ENCODE results near the gene CTPS2.
A peak's percentile ranks its signal among the peaks of the same experiment; 100 is the strongest.

CTPS2 gene

GRCh38 chrX:16664074-16664473, 48.4 kb downstream of the CTPS2 start:
- H3K27ac Mint-ChIP-seq (ENCODE audit: low read depth): no peak overlapping the region
- no peaks in the 10 kb centered on the region for H3K4me1 Mint-ChIP-seq
- no peak overlapping the region for H3K4me3 Mint-ChIP-seq
- ATAC-seq (replicated peaks; ENCODE audit: extremely low read depth, poor library complexity, severe bottlenecking) (no peak), DNase-seq (ENCODE audit: low spot score in 2 of 2) (no peak)
- no peaks in the 10 kb centered on the region for H3K27me3 Mint-ChIP-seq
- H3K9me3 Mint-ChIP-seq: no peaks in the 10 kb centered on the region
- peaks cover 9% of the 10 kb centered on the region for H3K36me3 Mint-ChIP-seq (ENCODE audit: insufficient read depth)

GRCh38 chrX:16662402-16662801, 50.1 kb downstream of the CTPS2 start:
- no peaks in the 10 kb centered on the region for H3K27me3 Mint-ChIP-seq
- no peaks in the 10 kb centered on the region for H3K9me3 Mint-ChIP-seq
- ATAC-seq (replicated peaks; ENCODE audit: extremely low read depth, poor library complexity, severe bottlenecking) (no peak), DNase-seq (ENCODE audit: low spot score in 2 of 2) (no peak)
- H3K4me1 Mint-ChIP-seq: no peaks in the 10 kb centered on the region
- H3K36me3 Mint-ChIP-seq (ENCODE audit: insufficient read depth): peaks cover 11% of the 10 kb centered on the region
- no peak overlapping the region for H3K27ac Mint-ChIP-seq (ENCODE audit: low read depth)
- no peak overlapping the region for H3K4me3 Mint-ChIP-seq

- Mint-ChIP-seq H3K27me3 (no peaks in the 10 kb centered on the region), H3K4me1 (no peaks in the 10 kb centered on the region), H3K4me3 (no peak overlapping the region), H3K9me3 (no peaks in the 10 kb centered on the region), H3K27ac (ENCODE audit: low read depth) (no peak overlapping the region), H3K36me3 (ENCODE audit: insufficient read depth) (peaks cover 8% of the 10 kb centered on the region)
- no peak for DNase-seq (ENCODE audit: low spot score in 2 of 2)
- ATAC-seq (replicated peaks; ENCODE audit: extremely low read depth, poor library complexity, severe bottlenecking): no peak
Observed at GRCh38 chrX:16661495-16661894, 51.0 kb downstream of the CTPS2 start.

- DNase-seq (ENCODE audit: low spot score in 2 of 2) (no peak), ATAC-seq (replicated peaks; ENCODE audit: extremely low read depth, poor library complexity, severe bottlenecking) (no peak)
- no peaks in the 10 kb centered on the region for H3K27me3 Mint-ChIP-seq
- no peaks in the 10 kb centered on the region for H3K4me1 Mint-ChIP-seq
- H3K9me3 Mint-ChIP-seq: no peaks in the 10 kb centered on the region
- H3K4me3 Mint-ChIP-seq: no peak overlapping the region
- H3K36me3 Mint-ChIP-seq (ENCODE audit: insufficient read depth): peaks cover 7% of the 10 kb centered on the region
- no peak overlapping the region for H3K27ac Mint-ChIP-seq (ENCODE audit: low read depth)
Observed at GRCh38 chrX:16659321-16659720, 53.1 kb downstream of the CTPS2 start.

- no peak for ATAC-seq (replicated peaks; ENCODE audit: extremely low read depth, poor library complexity, severe bottlenecking)
- no peaks in the 10 kb centered on the region for H3K27me3 Mint-ChIP-seq
- H3K4me1 Mint-ChIP-seq: no peaks in the 10 kb centered on the region
- no peak for DNase-seq (ENCODE audit: low spot score in 2 of 2)
- no peak overlapping the region for H3K4me3 Mint-ChIP-seq
- H3K27ac Mint-ChIP-seq (ENCODE audit: low read depth): no peak overlapping the region
- no peaks in the 10 kb centered on the region for H3K9me3 Mint-ChIP-seq
- H3K36me3 Mint-ChIP-seq (ENCODE audit: insufficient read depth): peaks cover 5% of the 10 kb centered on the region
Observed at GRCh38 chrX:16658284-16658683, 54.2 kb downstream of the CTPS2 start.

- no peak for ATAC-seq (replicated peaks; ENCODE audit: extremely low read depth, poor library complexity, severe bottlenecking)
- Mint-ChIP-seq H3K27ac (ENCODE audit: low read depth) (peak overlapping the region; percentile 70), H3K9me3 (no peaks in the 10 kb centered on the region)
Observed at GRCh38 chrX:16654093-16654492, 58.4 kb downstream of the CTPS2 start.

GRCh38 chrX:16653424-16653823, 59.0 kb downstream of the CTPS2 start:
- H3K36me3 Mint-ChIP-seq (ENCODE audit: insufficient read depth): peaks cover 2% of the 10 kb centered on the region
- no peaks in the 10 kb centered on the region for H3K27me3 Mint-ChIP-seq
- ATAC-seq (replicated peaks; ENCODE audit: extremely low read depth, poor library complexity, severe bottlenecking) (no peak), DNase-seq (ENCODE audit: low spot score in 2 of 2) (no peak)
- no peaks in the 10 kb centered on the region for H3K4me1 Mint-ChIP-seq
- H3K27ac Mint-ChIP-seq (ENCODE audit: low read depth): no peak overlapping the region
- no peaks in the 10 kb centered on the region for H3K9me3 Mint-ChIP-seq
- no peak overlapping the region for H3K4me3 Mint-ChIP-seq

More at GRCh38 chrX:16654093-16654492, 58.4 kb downstream of the CTPS2 start:
- Mint-ChIP-seq H3K4me1 (no peaks in the 10 kb centered on the region), H3K4me3 (no peak overlapping the region), H3K27me3 (no peaks in the 10 kb centered on the region), H3K36me3 (ENCODE audit: insufficient read depth) (peaks cover 2% of the 10 kb centered on the region)
- DNase-seq (ENCODE audit: low spot score in 2 of 2): no peak

- H3K27me3 Mint-ChIP-seq: no peaks in the 10 kb centered on the region
- H3K9me3 Mint-ChIP-seq: no peaks in the 10 kb centered on the region
- no peak for DNase-seq (ENCODE audit: low spot score in 2 of 2)
- no peaks in the 10 kb centered on the region for H3K4me1 Mint-ChIP-seq
- no peak overlapping the region for H3K4me3 Mint-ChIP-seq
- H3K36me3 Mint-ChIP-seq (ENCODE audit: insufficient read depth): no peaks in the 10 kb centered on the region
- no peak overlapping the region for H3K27ac Mint-ChIP-seq (ENCODE audit: low read depth)
- no peak for ATAC-seq (replicated peaks; ENCODE audit: extremely low read depth, poor library complexity, severe bottlenecking)
Observed at GRCh38 chrX:16651391-16652024, 61.0 kb downstream of the CTPS2 start.

- H3K27ac Mint-ChIP-seq (ENCODE audit: low read depth): no peak within 1 kb of the TSS
- ATAC-seq (replicated peaks; ENCODE audit: extremely low read depth, poor library complexity, severe bottlenecking): no peak
- no peaks in the 10 kb centered on the region for H3K27me3 Mint-ChIP-seq
- no peaks in the 10 kb centered on the region for H3K9me3 Mint-ChIP-seq
- DNase-seq (ENCODE audit: low spot score in 2 of 2): no peak
- H3K4me1 Mint-ChIP-seq: no peaks in the 10 kb centered on the region
- no peaks in the 10 kb centered on the region for H3K36me3 Mint-ChIP-seq (ENCODE audit: insufficient read depth)
- H3K4me3 Mint-ChIP-seq: no peak within 1 kb of the TSS
Observed at GRCh38 chrX:16649858-16650257, 62.6 kb downstream of the CTPS2 start, which contains the start of gene S100G. TSS of gene S100G (plus strand) at chrX:16650158. CDS start at chrX:16651007, 849 bp downstream.

- ATAC-seq (replicated peaks; ENCODE audit: extremely low read depth, poor library complexity, severe bottlenecking): no peak
- Mint-ChIP-seq H3K27me3 (no peaks in the 10 kb centered on the region), H3K4me1 (no peaks in the 10 kb centered on the region), H3K27ac (ENCODE audit: low read depth) (no peak overlapping the region), H3K4me3 (no peak overlapping the region), H3K36me3 (ENCODE audit: insufficient read depth) (no peaks in the 10 kb centered on the region), H3K9me3 (no peaks in the 10 kb centered on the region)
- no peak for DNase-seq (ENCODE audit: low spot score in 2 of 2)
Observed at GRCh38 chrX:16646366-16647138, 65.9 kb downstream of the CTPS2 start.

- peaks cover 2% of the 10 kb centered on the region for H3K36me3 Mint-ChIP-seq (ENCODE audit: insufficient read depth)
- H3K4me3 Mint-ChIP-seq: no peak overlapping the region
- H3K4me1 Mint-ChIP-seq: no peaks in the 10 kb centered on the region
- H3K27ac Mint-ChIP-seq (ENCODE audit: low read depth): no peak overlapping the region
- no peaks in the 10 kb centered on the region for H3K27me3 Mint-ChIP-seq
- DNase-seq (ENCODE audit: low spot score in 2 of 2) (no peak), ATAC-seq (replicated peaks; ENCODE audit: extremely low read depth, poor library complexity, severe bottlenecking) (no peak)
- no peaks in the 10 kb centered on the region for H3K9me3 Mint-ChIP-seq
Observed at GRCh38 chrX:16643176-16643575, 69.3 kb downstream of the CTPS2 start.

- Mint-ChIP-seq H3K4me3 (no peak overlapping the region), H3K4me1 (no peaks in the 10 kb centered on the region), H3K27ac (ENCODE audit: low read depth) (no peak overlapping the region), H3K36me3 (ENCODE audit: insufficient read depth) (peaks cover 3% of the 10 kb centered on the region), H3K27me3 (no peaks in the 10 kb centered on the region), H3K9me3 (no peaks in the 10 kb centered on the region)
- ATAC-seq (replicated peaks; ENCODE audit: extremely low read depth, poor library complexity, severe bottlenecking): no peak
- DNase-seq (ENCODE audit: low spot score in 2 of 2): no peak
Observed at GRCh38 chrX:16640823-16641222, 71.6 kb downstream of the CTPS2 start.

- no peaks in the 10 kb centered on the region for H3K27me3 Mint-ChIP-seq
- H3K27ac Mint-ChIP-seq (ENCODE audit: low read depth): no peak overlapping the region
- no peaks in the 10 kb centered on the region for H3K9me3 Mint-ChIP-seq
- no peaks in the 10 kb centered on the region for H3K4me1 Mint-ChIP-seq
- H3K4me3 Mint-ChIP-seq: no peak overlapping the region
- ATAC-seq (replicated peaks; ENCODE audit: extremely low read depth, poor library complexity, severe bottlenecking) (no peak), DNase-seq (ENCODE audit: low spot score in 2 of 2) (no peak)
- peaks cover 3% of the 10 kb centered on the region for H3K36me3 Mint-ChIP-seq (ENCODE audit: insufficient read depth)
Observed at GRCh38 chrX:16639966-16640365, 72.5 kb downstream of the CTPS2 start.
